D721Med (cell line): Measurements from ENCODE around the gene CFDP1.
"Not testable (repeated sequence)": the region's sequence is repeated elsewhere in the genome, so short reads cannot be mapped to it uniquely, and the experiment has no call there.

ENCODE experiments used
- DNase-seq: peaks from one replicate; pipeline ENCODE4 v3.0.0; 2011; ENCODE audit warnings: low spot score; ENCODE audit not compliant: insufficient read length
- FAIRE-seq: peaks from 2 replicates; lab custom pipeline; 2011; peaks lifted over from hg19 to GRCh38; lab: Jason Lieb, UNC
- TF ChIP-seq, protein P1 (sequence below): IDR thresholded peaks from 2 replicates; pipeline ENCODE4 v1.5.1; 2012; ENCODE audit warnings: mild to moderate bottlenecking, control low read depth; ENCODE audit not compliant: insufficient read depth; ENCODE audit errors: missing control alignments

CFDP1 gene

DNA sequence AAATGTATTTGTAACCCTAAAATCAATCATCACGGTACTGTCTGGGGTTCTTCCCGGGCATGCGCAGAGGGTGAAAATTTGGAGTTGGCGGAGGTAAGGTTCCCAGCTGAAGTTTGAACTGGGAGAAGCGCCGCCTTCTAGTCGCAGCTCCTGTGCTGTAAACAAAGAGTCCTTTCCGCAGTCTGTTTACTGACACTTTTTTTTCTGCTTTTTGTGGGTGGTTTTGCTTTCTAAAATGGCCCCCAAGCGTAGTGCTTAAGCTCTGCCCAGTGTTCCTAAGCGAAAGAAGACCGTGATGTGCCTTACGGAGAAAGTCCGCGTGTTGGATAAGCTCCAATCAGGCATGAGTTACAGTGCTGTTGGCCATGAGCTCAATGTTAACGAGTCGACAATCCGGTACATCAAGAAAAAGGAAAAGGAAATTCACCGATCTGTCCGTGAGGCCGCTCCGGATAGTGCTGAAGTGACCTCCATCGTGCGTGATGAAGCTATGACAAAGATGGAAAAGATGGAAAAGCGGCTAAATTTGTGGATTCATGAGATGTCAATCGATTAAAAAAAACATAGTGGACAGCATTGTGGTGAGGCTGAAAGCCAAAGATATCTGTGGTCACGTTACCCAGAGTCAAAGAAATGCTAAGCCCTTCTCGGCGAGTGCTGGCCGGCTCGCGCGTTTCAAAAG lies 570 bp upstream of the CFDP1 start:
- no peak for DNase-seq
- TF ChIP-seq, protein P1, sequence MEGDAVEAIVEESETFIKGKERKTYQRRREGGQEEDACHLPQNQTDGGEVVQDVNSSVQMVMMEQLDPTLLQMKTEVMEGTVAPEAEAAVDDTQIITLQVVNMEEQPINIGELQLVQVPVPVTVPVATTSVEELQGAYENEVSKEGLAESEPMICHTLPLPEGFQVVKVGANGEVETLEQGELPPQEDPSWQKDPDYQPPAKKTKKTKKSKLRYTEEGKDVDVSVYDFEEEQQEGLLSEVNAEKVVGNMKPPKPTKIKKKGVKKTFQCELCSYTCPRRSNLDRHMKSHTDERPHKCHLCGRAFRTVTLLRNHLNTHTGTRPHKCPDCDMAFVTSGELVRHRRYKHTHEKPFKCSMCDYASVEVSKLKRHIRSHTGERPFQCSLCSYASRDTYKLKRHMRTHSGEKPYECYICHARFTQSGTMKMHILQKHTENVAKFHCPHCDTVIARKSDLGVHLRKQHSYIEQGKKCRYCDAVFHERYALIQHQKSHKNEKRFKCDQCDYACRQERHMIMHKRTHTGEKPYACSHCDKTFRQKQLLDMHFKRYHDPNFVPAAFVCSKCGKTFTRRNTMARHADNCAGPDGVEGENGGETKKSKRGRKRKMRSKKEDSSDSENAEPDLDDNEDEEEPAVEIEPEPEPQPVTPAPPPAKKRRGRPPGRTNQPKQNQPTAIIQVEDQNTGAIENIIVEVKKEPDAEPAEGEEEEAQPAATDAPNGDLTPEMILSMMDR = no peak
- FAIRE-seq = no peak

DNA sequence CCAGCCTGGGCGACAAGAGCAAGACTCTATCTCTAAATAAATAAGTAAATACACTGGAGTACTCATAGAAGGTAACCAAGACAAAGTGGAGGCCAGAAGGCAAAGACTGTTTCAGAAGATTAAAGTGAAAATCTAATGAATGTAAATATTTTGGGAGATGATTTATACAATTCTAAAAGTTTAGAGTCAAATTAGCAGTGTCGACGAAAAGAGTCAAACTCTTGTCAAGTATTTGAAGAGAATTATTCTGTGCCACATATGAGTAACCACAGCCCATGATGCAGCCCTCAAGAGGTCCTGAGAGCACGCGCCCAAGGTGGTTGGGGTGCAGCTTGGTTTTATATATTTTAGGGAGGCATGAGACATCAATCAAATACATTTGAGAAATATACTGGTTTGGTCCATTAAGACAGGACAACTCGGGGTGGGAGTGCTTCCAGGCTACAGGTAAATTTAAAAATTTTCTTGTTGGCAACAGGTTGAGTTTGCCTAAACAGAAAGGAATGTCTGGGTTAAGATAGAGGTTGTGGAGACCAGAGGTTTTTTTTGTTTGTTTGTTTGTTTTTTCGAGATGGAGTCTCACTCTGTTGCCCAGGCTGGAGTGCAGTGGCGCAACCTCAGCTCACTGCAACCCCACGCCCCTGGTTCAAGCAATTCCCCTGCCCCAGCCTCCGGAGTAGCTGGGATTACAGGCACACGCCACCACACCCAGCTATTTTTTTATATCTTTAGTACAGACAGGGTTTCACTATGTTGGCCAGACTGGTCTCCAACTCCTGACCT lies 3.5 kb downstream of the CFDP1 start:
- FAIRE-seq = no peak

DNA sequence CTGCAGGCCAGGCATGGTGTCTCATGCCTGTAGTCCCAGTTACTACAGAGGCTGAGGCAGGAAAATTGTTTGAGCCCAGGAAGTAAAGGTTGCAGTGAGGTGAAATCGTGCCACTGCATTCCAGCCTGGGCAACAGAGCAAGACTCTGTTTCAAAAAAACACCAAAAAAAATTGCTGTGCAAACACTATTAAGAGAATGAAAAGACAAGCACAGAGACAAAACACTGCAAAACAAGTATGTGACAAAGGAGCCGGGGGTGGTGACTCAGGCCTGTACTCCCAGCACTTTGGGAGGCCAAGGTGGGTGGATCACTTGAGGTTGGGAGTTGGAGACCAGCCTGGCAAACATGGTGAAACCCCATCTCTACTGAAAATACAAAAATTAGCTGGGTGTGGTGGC lies 6.8 kb downstream of the CFDP1 start:
- not testable (repeated sequence) for DNase-seq, FAIRE-seq

More for the DNA sequence above, 3.5 kb downstream of the CFDP1 start:
- TF ChIP-seq, protein P1 = no peak
- DNase-seq = no peak

DNA sequence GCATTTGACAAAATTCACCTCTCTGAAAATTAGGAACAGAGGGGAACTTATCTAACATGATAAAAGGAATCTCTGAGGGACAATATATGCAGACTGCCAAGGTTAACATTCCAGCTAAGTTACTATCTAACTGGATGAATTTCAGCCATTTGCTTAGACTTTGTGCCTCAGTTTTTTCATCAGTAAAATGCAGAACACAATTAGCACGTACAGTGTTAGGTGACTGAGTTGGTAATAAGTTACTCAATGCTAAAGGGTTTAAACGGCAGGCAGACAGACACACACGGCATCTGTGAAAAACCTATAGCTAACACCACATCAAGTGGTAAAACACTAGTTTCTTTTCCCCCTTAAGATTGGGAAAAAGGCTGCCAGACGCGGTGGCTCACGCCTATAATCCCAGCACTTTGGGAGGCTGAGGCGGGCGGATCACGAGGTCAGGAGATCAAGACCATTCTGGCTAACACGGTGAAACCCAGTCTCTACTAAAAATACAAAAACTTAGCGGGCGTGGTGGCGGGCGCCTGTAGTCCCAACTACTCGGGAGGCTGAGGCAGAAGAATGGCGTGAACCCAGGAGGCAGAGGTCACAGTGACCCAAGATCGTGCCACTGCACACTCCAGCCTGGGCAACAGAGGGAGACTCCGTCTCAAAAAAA lies 9.1 kb downstream of the CFDP1 start:
- FAIRE-seq, DNase-seq: not testable (repeated sequence)

DNA sequence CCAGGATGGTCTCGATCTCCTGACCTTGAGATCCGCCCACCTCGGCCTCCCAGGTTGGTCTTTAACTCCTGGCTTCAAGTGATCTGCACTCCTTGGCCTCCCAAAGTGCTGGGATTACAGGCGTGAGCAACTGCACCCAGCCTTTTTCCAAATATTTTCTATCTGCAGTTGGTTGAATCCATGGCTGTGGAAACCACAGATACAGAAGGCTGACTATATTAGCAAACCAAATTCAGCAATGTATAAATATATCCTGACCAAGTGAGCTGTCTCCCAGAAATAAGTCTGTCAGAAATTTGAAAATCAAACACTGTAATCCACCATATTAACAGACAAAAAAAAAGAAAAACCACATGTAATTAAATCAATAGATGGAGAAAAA lies 9.6 kb downstream of the CFDP1 start:
- DNase-seq (no peak), FAIRE-seq (no peak)
- TF ChIP-seq, protein P1 = no peak

DNA sequence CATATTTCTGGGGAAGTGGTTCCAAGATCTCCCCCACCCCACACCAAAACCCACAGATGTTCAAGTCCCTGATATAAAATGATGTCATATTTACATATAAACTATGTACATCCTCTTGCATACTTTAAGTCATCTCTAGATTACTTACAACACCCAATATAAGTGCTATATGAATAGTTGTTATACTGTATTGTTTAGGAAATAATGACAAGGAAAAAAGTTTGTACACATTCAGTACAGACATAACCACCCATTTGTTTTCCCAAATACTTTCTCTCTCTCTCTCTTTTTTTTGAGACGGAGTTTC lies 11.5 kb downstream of the CFDP1 start:
- no peak for FAIRE-seq
- DNase-seq = no peak
- TF ChIP-seq, protein P1 = no peak

DNA sequence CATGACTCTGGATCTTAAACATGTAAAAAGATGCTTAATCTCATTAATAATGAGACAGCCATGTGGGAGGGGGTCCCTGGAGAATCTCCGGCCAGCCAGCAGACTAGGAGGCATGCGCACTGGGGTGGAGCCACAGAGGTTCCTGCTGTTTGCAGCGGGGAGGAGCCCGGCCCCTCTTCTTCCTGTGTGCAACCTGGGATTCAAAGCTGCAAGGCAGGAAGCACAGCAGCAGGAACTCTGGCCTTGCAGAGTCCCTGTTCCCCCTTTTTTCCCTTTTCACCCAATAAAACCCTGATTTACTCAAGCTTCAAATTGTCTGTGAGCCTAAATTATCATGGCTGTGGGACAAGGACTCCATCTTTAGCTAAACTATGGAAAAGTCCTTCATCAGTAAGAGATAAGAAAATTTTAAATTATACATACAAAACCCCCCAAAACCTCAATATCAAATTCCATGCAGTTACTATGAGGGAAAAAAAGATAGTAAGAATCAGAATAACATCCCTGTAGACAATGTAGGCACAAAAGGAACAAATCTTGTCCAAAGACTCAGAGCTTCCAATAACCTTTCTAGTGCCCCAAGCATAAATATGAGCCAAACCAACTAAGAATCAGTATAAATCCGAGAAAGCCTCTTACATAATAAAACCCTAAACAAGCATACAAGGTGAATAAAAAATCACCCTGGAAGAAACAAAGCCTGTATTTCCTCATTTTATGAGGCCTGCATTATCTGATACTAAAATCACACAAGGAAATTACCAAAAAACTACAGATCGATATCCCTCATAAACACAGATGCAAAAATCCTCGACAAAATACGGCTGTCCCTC lies 12.1 kb downstream of the CFDP1 start:
- TF ChIP-seq, protein P1 = no peak
- FAIRE-seq (no peak), DNase-seq (no peak)
